ENCODE measurements around the gene C7orf57.

C7orf57 gene

DNA sequence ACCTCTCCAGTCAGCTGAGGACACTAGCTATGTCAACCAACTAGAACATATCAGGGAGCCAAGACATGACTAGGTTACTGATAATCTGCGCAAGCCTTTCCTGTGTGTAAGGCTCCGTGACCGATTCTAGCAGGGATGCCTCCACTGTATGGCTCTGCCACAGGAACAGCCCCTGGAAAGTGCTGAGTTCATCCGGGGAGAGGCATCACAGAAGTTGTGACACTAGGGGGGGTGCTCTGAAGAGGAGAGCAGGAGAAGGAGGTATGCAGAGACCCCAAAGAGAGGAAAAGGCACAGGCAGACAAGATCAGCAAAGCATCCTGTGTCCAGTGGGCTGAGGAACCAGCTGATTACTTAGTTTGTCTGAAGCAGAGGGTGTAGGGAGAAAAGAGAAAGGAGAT, 67.2 kb downstream of the C7orf57 start:
- TF ChIP-seq EZH2 (IDR thresholded peaks at IDR 0.05; ENCODE audit: borderline replicate concordance, low read length), result no peak
- TF ChIP-seq, protein P1, sequence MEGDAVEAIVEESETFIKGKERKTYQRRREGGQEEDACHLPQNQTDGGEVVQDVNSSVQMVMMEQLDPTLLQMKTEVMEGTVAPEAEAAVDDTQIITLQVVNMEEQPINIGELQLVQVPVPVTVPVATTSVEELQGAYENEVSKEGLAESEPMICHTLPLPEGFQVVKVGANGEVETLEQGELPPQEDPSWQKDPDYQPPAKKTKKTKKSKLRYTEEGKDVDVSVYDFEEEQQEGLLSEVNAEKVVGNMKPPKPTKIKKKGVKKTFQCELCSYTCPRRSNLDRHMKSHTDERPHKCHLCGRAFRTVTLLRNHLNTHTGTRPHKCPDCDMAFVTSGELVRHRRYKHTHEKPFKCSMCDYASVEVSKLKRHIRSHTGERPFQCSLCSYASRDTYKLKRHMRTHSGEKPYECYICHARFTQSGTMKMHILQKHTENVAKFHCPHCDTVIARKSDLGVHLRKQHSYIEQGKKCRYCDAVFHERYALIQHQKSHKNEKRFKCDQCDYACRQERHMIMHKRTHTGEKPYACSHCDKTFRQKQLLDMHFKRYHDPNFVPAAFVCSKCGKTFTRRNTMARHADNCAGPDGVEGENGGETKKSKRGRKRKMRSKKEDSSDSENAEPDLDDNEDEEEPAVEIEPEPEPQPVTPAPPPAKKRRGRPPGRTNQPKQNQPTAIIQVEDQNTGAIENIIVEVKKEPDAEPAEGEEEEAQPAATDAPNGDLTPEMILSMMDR (IDR thresholded peaks at IDR 0.05; ENCODE audit: low read length), result no peak
- H3K9ac ChIP-seq (ENCODE audit: low read length), result no peak overlapping the region
- H3K79me2 ChIP-seq (ENCODE audit: insufficient read depth, low read length), result no peaks in the 10 kb centered on the region
- no peaks in the 10 kb centered on the region for H3K9me3 ChIP-seq (ENCODE audit: low read length)
- H3K27ac ChIP-seq (ENCODE audit: low read depth, low read length, poor library complexity, severe bottlenecking), result no peak overlapping the region
- H3K4me1 ChIP-seq (ENCODE audit: insufficient read depth, low read length, severe bottlenecking), result no peaks in the 10 kb centered on the region
- no peak overlapping the region for H3K4me3 ChIP-seq (ENCODE audit: low read depth, low read length, poor library complexity, severe bottlenecking)
- H3K27me3 ChIP-seq (ENCODE audit: insufficient read depth, low read length), result no peaks in the 10 kb centered on the region
- no peaks in the 10 kb centered on the region for H3K9me2 ChIP-seq (ENCODE audit: low read depth, low read length)
- H3K4me2 ChIP-seq (ENCODE audit: low read length), result no peak overlapping the region
- H2AFZ ChIP-seq (ENCODE audit: low read length), result no peak overlapping the region
- no peaks in the 10 kb centered on the region for H4K20me1 ChIP-seq (ENCODE audit: insufficient read depth, low read length)
- peaks cover 23% of the 10 kb centered on the region for H3K36me3 ChIP-seq (ENCODE audit: insufficient read depth, low read length)
- no peaks in the 10 kb centered on the region for H3F3A ChIP-seq (ENCODE audit: insufficient read depth, low read length)

DNA sequence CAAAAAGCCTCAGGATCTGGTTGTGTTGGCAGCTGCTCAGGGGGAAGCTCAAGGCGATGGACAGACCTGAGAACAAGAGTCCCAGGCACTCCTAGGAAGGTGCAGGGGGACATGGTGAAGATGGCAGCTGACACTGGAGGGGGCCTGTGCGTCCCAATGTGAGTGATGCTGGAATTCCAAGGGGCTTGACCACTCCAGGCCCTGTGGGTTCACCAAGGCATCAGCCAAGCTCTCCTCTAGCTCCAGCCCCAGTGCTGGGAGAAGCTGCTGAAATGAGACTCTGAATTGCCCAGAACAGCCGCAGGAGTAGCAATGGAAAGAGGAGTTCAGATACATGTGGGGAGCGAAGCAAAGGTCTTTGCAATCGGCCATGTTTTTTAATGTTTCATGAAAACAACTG, 69.7 kb downstream of the C7orf57 start:
- H3K27me3 ChIP-seq (ENCODE audit: insufficient read depth, low read length), result no peaks in the 10 kb centered on the region
- no peak overlapping the region for H3K9ac ChIP-seq (ENCODE audit: low read length)
- H4K20me1 ChIP-seq (ENCODE audit: insufficient read depth, low read length), result no peaks in the 10 kb centered on the region
- H3K9me2 ChIP-seq (ENCODE audit: low read depth, low read length), result no peaks in the 10 kb centered on the region
- H2AFZ ChIP-seq (ENCODE audit: low read length), result no peak overlapping the region
- H3K79me2 ChIP-seq (ENCODE audit: insufficient read depth, low read length), result no peaks in the 10 kb centered on the region
- H3K36me3 ChIP-seq (ENCODE audit: insufficient read depth, low read length), result peaks cover 34% of the 10 kb centered on the region
- no peak for TF ChIP-seq EZH2 (IDR thresholded peaks at IDR 0.05; ENCODE audit: borderline replicate concordance, low read length)
- TF ChIP-seq, protein P1 (IDR thresholded peaks at IDR 0.05; ENCODE audit: low read length), result no peak
- H3K4me3 ChIP-seq (ENCODE audit: low read depth, low read length, poor library complexity, severe bottlenecking), result no peak overlapping the region
- no peaks in the 10 kb centered on the region for H3K9me3 ChIP-seq (ENCODE audit: low read length)
- no peaks in the 10 kb centered on the region for H3F3A ChIP-seq (ENCODE audit: insufficient read depth, low read length)
- no peaks in the 10 kb centered on the region for H3K4me1 ChIP-seq (ENCODE audit: insufficient read depth, low read length, severe bottlenecking)
- H3K4me2 ChIP-seq (ENCODE audit: low read length), result no peak overlapping the region
- H3K27ac ChIP-seq (ENCODE audit: low read depth, low read length, poor library complexity, severe bottlenecking), result no peak overlapping the region

DNA sequence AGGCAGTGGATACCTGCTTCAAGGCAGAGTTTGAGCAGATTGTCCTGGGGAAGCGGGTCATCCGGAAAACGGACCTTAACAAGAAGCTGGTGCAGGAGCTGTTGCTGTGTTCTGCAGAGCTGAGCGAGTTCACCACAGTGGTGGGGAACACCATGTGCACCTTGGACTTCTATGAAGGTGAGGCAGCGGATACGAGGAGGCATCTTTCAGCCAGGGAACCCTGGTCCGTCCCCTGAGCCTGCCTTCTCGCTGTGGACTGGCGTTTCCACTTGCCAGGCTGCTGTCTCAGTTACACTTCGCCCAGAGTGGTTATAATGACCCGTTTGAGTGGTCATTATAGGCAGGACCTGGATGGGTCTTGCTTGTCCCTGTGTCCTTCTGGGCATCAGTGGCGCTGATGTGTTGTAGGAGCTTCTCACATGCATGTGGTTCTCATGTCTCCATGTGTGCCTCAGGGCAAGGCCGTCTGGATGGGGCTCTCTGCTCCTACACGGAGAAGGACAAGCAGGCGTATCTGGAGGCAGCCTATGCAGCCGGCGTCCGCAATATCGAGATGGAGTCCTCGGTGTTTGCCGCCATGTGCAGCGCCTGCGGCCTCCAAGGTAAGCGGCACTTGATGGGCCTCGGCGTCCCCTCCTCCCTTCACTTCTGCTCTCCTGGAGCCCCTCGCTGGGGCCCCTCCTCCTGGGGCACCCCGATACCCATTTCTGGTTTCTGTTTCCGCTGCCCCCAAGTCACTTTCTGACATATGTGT, 71.7 kb downstream of the C7orf57 start:
- Histone ChIP-seq H3K79me2 (ENCODE audit: insufficient read depth, low read length) (no peaks in the 10 kb centered on the region), H3K4me3 (ENCODE audit: low read depth, low read length, poor library complexity, severe bottlenecking) (no peak overlapping the region), H4K20me1 (ENCODE audit: insufficient read depth, low read length) (no peaks in the 10 kb centered on the region), H3K27me3 (ENCODE audit: insufficient read depth, low read length) (no peaks in the 10 kb centered on the region), H3K36me3 (ENCODE audit: insufficient read depth, low read length) (peaks cover 29% of the 10 kb centered on the region), H3F3A (ENCODE audit: insufficient read depth, low read length) (no peaks in the 10 kb centered on the region), H3K4me2 (ENCODE audit: low read length) (no peak overlapping the region), H3K4me1 (ENCODE audit: insufficient read depth, low read length, severe bottlenecking) (no peaks in the 10 kb centered on the region), H3K27ac (ENCODE audit: low read depth, low read length, poor library complexity, severe bottlenecking) (no peak overlapping the region), H2AFZ (ENCODE audit: low read length) (no peak overlapping the region), H3K9me2 (ENCODE audit: low read depth, low read length) (no peaks in the 10 kb centered on the region), H3K9ac (ENCODE audit: low read length) (no peak overlapping the region), H3K9me3 (ENCODE audit: low read length) (no peaks in the 10 kb centered on the region)
- no peak for TF ChIP-seq EZH2 (IDR thresholded peaks at IDR 0.05; ENCODE audit: borderline replicate concordance, low read length)
- TF ChIP-seq, protein P1 (IDR thresholded peaks at IDR 0.05; ENCODE audit: low read length), result no peak
